HepG2 (cell line): ENCODE measurements around the gene NEURL2. TPM values are rescaled to one million over a fixed set of nuclear protein-coding genes. Genes with fewer than 3 reads are reported as not detected.
A peak's percentile ranks its signal among the peaks of the same experiment; 100 is the strongest.

ENCODE experiments used
- CEBPG ChIP-seq: IDR thresholded peaks from 2 replicates; pipeline ENCODE4 v1.6.1; 2016
- ELF1 ChIP-seq: sonication (generic); formaldehyde crosslinking; IDR thresholded peaks from 2 replicates; pipeline ENCODE4 v1.4.0; 2020; ENCODE audit warnings: missing genetic modification reagents
- ERF ChIP-seq: IDR thresholded peaks from 2 replicates; pipeline ENCODE4 v1.6.1; 2018; ENCODE audit warnings: missing biosample characterization, missing genetic modification reagents
- HNF4A ChIP-seq: sonication (generic); formaldehyde crosslinking; IDR thresholded peaks from 2 replicates; pipeline ENCODE4 v1.4.0; 2020; ENCODE audit warnings: missing genetic modification reagents
- HNF4G ChIP-seq, 2 experiments: sonication (generic) in 1 of 2; formaldehyde crosslinking in 1 of 2; IDR thresholded peaks; 2 replicates each; pipeline versions ENCODE4 v1.4.0 to v1.6.1; 2011 to 2020; ENCODE audit warnings: borderline replicate concordance in 2 of 2, low read depth in 2 of 2, mild to moderate bottlenecking in 2 of 2, low read length in 1 of 2, missing genetic modification reagents in 1 of 2, moderate library complexity in 1 of 2
- JARID2 ChIP-seq: sonication (generic); formaldehyde crosslinking; IDR thresholded peaks from 2 replicates; pipeline ENCODE4 v1.8.1; 2023; ENCODE audit warnings: missing genetic modification reagents, inconsistent platforms; ENCODE audit not compliant: insufficient replicate concordance
- KLF9 ChIP-seq: IDR thresholded peaks from 2 replicates; pipeline ENCODE4 v1.6.1; 2016; ENCODE audit warnings: low read depth
- MIER3 ChIP-seq: IDR thresholded peaks from 2 replicates; pipeline ENCODE4 v1.6.1; 2016; ENCODE audit warnings: missing compliant biosample characterization, borderline replicate concordance
- PHF5A ChIP-seq: IDR thresholded peaks from one replicate; pipeline ENCODE4 v1.6.1; 2018; ENCODE audit warnings: low read depth, missing genetic modification reagents; ENCODE audit not compliant: unreplicated experiment
- RARA ChIP-seq: IDR thresholded peaks from 2 replicates; pipeline ENCODE4 v1.6.1; 2016; ENCODE audit warnings: missing genetic modification reagents, missing compliant biosample characterization
- SMAD3 ChIP-seq: sonication (generic); formaldehyde crosslinking; IDR thresholded peaks from 2 replicates; pipeline ENCODE4 v1.4.0; 2020; ENCODE audit warnings: missing genetic modification reagents
- ZFP36L2 ChIP-seq: sonication (generic); formaldehyde crosslinking; IDR thresholded peaks from 2 replicates; pipeline ENCODE4 v1.4.0; 2020; ENCODE audit warnings: missing genetic modification reagents
- ZNF10 ChIP-seq: sonication (generic); formaldehyde crosslinking; IDR thresholded peaks from 2 replicates; pipeline ENCODE4 v1.4.0; 2020; ENCODE audit warnings: mild to moderate bottlenecking, low read depth, missing genetic modification reagents, borderline replicate concordance
- ZNF317 ChIP-seq: sonication (generic); formaldehyde crosslinking; IDR thresholded peaks from 2 replicates; pipeline ENCODE4 v1.5.0; 2020; ENCODE audit warnings: mild to moderate bottlenecking, missing genetic modification reagents
- ZNF530 ChIP-seq: sonication (generic); formaldehyde crosslinking; IDR thresholded peaks from 2 replicates; pipeline ENCODE4 v1.5.0; 2020; ENCODE audit warnings: low read depth, mild to moderate bottlenecking, missing genetic modification reagents
- ZNF550 ChIP-seq: sonication (generic); formaldehyde crosslinking; IDR thresholded peaks from 2 replicates; pipeline ENCODE4 v1.4.0; 2020; ENCODE audit warnings: mild to moderate bottlenecking, missing genetic modification reagents, borderline replicate concordance
- ZNF7 ChIP-seq: IDR thresholded peaks from 2 replicates; pipeline ENCODE4 v1.6.1; 2016; ENCODE audit warnings: missing biosample characterization, missing genetic modification reagents
- ZNF792 ChIP-seq: IDR thresholded peaks from 2 replicates; pipeline ENCODE4 v1.6.1; 2016
- ZNF879 ChIP-seq: sonication (generic); formaldehyde crosslinking; IDR thresholded peaks from 2 replicates; pipeline ENCODE4 v1.8.1; 2023; ENCODE audit warnings: missing genetic modification reagents
- polyA plus RNA-seq, 8 experiments: library from polyadenylated mRNA; depleted of rRNA in 3 of 8; stranded (reverse) in 7 of 8; unstranded in 1 of 8; fragments of >200 nt; fragmentation: Illumina TruSeq in 4 of 8; extraction: Trizol in 4 of 8; gene quantifications; 2 replicates each; pipeline versions ENCODE4 v1.2.1 to v1.2.3, GENCODE V29; 2011 to 2016; ENCODE audit warnings: low read depth in 4 of 8, missing spikeins in 1 of 8, mixed read lengths in 1 of 8; ENCODE audit not compliant: insufficient read depth in 1 of 8
- total RNA-seq, 5 experiments: library from RNA; depleted of rRNA; stranded (reverse); fragments of >200 nt; fragmentation: Illumina TruSeq; extraction: Trizol; gene quantifications; 2 replicates each; pipeline ENCODE4 v1.2.3, GENCODE V29; 2016; ENCODE audit warnings: low read depth in 1 of 5
- TF ChIP-seq, protein P1 (sequence below): sonication (generic); formaldehyde crosslinking; IDR thresholded peaks from 2 replicates; pipeline ENCODE4 v1.5.1; 2020; ENCODE audit warnings: missing genetic modification reagents, mild to moderate bottlenecking, borderline replicate concordance
- TF ChIP-seq, protein P2 (sequence below): sonication (generic); formaldehyde crosslinking; IDR thresholded peaks from 2 replicates; pipeline ENCODE4 v1.9.0; 2021; ENCODE audit warnings: missing genetic modification reagents, mild to moderate bottlenecking, borderline replicate concordance
- TF ChIP-seq, protein P3 (sequence below): sonication (generic); formaldehyde crosslinking; IDR thresholded peaks from 2 replicates; pipeline ENCODE4 v1.4.0; 2020; ENCODE audit warnings: missing genetic modification reagents, mild to moderate bottlenecking, borderline replicate concordance
- TF ChIP-seq, protein P4 (sequence below): IDR thresholded peaks from 2 replicates; pipeline ENCODE4 v1.6.1; 2016; ENCODE audit warnings: missing compliant biosample characterization, missing genetic modification reagents, borderline replicate concordance

The NEURL2 gene
- total and polyA plus RNA-seq, 2 of the 13 experiments (the other 11 are each of a cell fraction or from before 2014, with no cell fraction given), result 7.2 to 9.7 TPM

DNA sequence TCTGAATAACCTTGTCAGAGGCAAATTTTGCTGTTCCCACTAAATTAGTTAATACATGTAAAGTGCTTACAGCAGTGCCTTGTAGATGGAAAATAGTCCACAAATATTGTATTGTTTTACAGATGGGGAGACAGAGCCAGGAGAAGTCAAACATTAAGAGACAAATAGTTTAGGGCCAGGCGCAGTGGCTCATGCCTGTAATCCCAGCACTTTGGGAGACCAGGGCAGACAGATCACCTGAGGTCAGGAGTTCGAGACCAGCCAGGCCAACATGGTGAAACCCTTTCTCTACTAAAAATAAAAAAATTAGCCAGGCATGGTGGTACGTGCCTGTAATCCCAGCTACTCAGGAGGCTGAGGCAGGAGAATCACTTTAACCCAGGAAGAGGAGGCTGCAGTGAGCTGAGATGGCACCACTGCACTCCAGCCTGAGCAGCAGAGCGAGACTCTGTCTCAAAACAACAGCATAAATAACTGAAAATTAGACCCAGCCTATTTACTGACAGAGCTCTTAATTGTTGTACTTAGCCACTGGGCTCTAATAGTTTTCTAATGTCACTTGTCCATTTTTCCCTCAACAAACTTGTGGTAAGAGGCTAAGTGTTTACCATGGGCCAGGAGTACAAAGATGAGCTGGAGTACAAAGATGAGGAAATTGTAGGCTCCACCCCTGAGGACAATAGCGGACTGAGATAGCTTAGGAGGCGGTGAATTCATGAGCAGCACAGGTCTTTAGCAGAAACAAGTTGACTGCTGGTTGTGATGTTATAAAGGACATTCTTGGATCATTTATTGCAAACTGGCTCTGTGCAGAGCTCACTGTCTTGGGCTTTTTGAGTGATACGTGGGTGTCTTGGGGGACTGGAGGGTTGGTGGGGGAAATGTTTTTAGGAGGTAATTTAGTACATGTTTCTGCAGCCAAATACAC is 27.2 kb downstream of the NEURL2 start (continued):
- TF ChIP-seq, protein P1, sequence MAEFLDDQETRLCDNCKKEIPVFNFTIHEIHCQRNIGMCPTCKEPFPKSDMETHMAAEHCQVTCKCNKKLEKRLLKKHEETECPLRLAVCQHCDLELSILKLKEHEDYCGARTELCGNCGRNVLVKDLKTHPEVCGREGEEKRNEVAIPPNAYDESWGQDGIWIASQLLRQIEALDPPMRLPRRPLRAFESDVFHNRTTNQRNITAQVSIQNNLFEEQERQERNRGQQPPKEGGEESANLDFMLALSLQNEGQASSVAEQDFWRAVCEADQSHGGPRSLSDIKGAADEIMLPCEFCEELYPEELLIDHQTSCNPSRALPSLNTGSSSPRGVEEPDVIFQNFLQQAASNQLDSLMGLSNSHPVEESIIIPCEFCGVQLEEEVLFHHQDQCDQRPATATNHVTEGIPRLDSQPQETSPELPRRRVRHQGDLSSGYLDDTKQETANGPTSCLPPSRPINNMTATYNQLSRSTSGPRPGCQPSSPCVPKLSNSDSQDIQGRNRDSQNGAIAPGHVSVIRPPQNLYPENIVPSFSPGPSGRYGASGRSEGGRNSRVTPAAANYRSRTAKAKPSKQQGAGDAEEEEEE (CRISPR knock-in tag), result 0 out of 2 replicates have a peak, but pooled peaks have one; percentile 63
- no peak for TF ChIP-seq ZFP36L2 (CRISPR knock-in tag)
- TF ChIP-seq HNF4A (CRISPR knock-in tag), result peak; percentile 93
- no peak for TF ChIP-seq ZNF530
- TF ChIP-seq, protein P2, sequence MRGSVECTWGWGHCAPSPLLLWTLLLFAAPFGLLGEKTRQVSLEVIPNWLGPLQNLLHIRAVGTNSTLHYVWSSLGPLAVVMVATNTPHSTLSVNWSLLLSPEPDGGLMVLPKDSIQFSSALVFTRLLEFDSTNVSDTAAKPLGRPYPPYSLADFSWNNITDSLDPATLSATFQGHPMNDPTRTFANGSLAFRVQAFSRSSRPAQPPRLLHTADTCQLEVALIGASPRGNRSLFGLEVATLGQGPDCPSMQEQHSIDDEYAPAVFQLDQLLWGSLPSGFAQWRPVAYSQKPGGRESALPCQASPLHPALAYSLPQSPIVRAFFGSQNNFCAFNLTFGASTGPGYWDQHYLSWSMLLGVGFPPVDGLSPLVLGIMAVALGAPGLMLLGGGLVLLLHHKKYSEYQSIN (CRISPR knock-in tag), result no peak
- TF ChIP-seq, protein P3, sequence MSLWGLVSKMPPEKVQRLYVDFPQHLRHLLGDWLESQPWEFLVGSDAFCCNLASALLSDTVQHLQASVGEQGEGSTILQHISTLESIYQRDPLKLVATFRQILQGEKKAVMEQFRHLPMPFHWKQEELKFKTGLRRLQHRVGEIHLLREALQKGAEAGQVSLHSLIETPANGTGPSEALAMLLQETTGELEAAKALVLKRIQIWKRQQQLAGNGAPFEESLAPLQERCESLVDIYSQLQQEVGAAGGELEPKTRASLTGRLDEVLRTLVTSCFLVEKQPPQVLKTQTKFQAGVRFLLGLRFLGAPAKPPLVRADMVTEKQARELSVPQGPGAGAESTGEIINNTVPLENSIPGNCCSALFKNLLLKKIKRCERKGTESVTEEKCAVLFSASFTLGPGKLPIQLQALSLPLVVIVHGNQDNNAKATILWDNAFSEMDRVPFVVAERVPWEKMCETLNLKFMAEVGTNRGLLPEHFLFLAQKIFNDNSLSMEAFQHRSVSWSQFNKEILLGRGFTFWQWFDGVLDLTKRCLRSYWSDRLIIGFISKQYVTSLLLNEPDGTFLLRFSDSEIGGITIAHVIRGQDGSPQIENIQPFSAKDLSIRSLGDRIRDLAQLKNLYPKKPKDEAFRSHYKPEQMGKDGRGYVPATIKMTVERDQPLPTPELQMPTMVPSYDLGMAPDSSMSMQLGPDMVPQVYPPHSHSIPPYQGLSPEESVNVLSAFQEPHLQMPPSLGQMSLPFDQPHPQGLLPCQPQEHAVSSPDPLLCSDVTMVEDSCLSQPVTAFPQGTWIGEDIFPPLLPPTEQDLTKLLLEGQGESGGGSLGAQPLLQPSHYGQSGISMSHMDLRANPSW, result peak; percentile 69; the same call in 1 of the 2 replicates
- TF ChIP-seq HNF4G (IDR thresholded peaks at IDR 0.05; ENCODE audit: borderline replicate concordance, low read depth, low read length), result peak; percentile 92
- TF ChIP-seq HNF4G (CRISPR knock-in tag; IDR thresholded peaks at IDR 0.05; ENCODE audit: borderline replicate concordance, low read depth), result no peak; the same call in 1 of the 2 replicates
- peak; percentile 57; the same call in 1 of the 2 replicates for TF ChIP-seq SMAD3
- TF ChIP-seq CEBPG (CRISPR knock-in tag), result peak; percentile 87
- peak; percentile 61 for TF ChIP-seq RARA (CRISPR knock-in tag)
- TF ChIP-seq ZNF879, result peak; percentile 82; the same call in 1 of the 2 replicates
- TF ChIP-seq ZNF317 (CRISPR knock-in tag), result 0 out of 2 replicates have a peak, but pooled peaks have one; percentile 31
- TF ChIP-seq ZNF7, result peak; percentile 68
- peak; percentile 76; the same call in 1 of the 2 replicates for TF ChIP-seq MIER3 (CRISPR knock-in tag)
- no peak for TF ChIP-seq JARID2 (CRISPR knock-in tag)
- 0 out of 2 replicates have a peak, but pooled peaks have one; percentile 46 for TF ChIP-seq ZNF550 (CRISPR knock-in tag)
- TF ChIP-seq ZNF792 (CRISPR knock-in tag), result peak; percentile 47; the same call in 1 of the 2 replicates
- 0 out of 2 replicates have a peak, but pooled peaks have one; percentile 21 for TF ChIP-seq KLF9 (CRISPR knock-in tag)
- TF ChIP-seq PHF5A (CRISPR knock-in tag), result no peak
- TF ChIP-seq ZNF10 (CRISPR knock-in tag), result no peak
- TF ChIP-seq, protein P4, sequence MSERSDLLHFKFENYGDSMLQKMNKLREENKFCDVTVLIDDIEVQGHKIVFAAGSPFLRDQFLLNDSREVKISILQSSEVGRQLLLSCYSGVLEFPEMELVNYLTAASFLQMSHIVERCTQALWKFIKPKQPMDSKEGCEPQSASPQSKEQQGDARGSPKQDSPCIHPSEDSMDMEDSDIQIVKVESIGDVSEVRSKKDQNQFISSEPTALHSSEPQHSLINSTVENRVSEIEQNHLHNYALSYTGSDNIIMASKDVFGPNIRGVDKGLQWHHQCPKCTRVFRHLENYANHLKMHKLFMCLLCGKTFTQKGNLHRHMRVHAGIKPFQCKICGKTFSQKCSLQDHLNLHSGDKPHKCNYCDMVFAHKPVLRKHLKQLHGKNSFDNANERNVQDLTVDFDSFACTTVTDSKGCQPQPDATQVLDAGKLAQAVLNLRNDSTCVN (CRISPR knock-in tag), result no peak
- TF ChIP-seq ERF (CRISPR knock-in tag), result peak; percentile 70
- TF ChIP-seq ELF1 (CRISPR knock-in tag), result peak; percentile 29; the same call in 1 of the 2 replicates
